ENCODE results near the gene LEF1.

LEF1 gene

DNA sequence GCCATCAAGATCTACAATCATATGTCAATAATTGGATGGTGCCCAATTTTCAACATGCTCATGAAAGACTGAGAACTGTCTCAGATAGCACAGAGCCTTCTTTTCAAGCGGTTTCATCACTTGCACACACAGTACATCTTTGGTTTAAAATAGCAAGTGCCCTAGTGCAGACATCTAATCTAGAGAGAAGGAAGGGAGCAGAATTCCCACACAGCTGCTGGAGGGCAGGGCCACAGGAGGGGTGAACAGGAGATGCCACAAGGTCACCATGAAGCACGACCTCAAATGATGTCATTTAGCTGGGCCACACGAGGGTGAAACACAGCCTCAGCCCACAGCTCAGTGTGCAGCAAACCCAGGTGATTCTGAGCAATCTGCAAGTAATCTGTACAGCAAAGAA, 24.3 kb downstream of the LEF1 start:
- no peak for DNase-seq

DNA sequence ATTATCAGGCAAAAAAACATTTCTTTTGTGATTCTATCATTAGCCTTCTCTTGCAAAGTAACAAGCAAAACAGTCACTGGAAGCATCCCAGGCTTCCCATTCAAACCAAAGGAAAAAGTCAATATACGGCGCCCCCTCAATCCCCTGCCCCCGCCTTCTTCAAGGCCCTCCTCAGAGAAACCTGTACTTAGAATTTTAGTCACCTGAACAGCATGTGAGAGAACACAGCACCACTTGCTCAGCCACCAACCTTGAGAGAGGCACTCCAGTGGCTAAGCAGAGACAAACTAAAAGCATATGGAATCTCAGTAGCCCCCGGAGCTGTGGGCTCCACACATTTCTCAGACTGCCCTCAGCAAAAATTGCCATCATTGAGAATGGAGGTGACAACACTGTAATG, 25.2 kb downstream of the LEF1 start:
- DNase-seq: no peak

DNA sequence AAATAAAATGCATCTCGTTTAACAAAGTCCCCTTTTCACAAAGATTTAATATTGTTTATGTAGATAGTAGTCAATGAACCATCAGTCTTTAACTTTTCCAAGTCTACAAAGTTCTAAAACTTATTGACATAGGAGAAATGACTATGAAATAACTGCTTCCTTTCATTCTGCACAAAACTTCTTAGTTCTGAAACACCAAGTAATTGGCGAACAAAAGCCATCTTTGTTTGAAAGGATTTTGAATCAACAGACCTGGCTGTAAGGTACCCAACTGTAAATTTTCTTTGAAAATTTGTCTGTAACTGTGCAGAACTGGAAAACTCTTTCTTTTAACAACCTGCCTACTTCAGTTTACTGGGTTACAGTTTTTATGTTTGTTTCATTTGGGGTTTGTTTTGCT, 25.9 kb downstream of the LEF1 start:
- no peak for DNase-seq

DNA sequence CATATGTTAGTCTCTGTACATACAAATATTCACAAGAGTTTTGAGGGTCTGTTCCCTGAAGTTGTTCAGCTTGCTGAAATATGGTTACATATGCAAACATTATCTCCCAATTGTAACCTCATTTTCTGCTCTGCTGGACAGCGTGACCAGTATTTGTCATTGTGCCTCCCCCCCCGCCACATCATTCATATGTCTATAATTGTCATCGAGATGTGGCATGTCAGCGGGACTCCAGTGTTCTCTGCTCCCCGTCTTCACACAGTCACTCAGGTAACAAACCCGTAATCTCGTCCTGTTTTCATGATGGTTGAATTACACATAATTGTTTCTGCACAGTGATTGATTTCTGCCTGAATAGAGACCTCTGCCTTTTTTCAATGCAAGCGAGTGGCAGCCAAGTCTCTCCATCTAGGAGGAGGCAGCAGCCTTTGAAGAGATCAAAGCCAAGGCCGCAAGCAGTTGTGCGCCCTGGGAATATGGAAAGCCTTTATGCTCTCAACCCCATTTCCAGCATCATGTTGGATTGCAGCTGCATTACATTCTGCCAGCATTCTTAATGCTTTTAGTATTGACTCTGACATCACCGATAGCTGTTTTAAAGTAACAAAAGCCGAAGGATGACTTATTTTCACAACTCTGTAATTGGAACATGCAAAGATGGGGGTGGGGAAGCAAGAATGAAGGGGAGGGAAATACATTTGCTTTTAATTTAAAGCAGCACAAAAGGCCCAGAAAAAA, 27.4 kb downstream of the LEF1 start:
- peak; percentile 79 for DNase-seq

DNA sequence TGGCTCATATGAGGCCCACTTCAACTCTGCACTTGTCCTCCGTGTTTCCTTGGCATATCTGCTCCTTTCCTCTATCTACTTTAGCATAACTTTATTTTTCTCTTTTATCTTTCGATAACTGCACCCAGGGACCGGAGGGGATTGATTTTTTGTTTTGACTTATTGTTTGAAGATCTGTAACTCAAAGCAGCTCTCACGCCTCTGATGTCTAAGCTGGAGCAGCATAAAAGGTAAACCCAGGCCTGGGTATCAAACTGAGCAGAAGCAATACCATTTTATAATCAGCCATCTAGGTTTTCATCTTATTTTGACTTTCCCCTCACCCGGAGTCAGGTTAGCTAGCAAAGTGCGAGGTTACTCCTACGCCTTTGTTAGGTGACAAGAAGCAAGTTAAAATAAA, 28.4 kb downstream of the LEF1 start:
- no peak for DNase-seq

DNA sequence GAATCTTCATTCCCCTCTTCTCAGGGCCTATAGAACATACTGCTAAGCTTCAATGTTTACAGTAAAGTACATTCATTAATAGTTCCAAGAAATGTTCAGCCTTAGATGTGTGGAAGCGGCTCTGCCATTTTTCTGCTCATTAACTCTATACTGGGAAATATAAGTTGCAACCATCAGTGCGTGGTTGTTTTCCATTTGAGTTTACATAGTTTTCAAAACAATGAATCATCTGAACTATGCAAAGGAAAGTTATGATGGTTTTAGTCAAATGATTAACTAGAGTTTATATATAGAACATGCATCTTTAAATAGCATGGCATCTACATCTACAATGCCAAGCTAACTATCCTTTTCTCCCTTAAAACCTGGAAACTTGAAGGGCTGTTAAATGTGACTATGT, 29.6 kb downstream of the LEF1 start:
- DNase-seq: no peak

DNA sequence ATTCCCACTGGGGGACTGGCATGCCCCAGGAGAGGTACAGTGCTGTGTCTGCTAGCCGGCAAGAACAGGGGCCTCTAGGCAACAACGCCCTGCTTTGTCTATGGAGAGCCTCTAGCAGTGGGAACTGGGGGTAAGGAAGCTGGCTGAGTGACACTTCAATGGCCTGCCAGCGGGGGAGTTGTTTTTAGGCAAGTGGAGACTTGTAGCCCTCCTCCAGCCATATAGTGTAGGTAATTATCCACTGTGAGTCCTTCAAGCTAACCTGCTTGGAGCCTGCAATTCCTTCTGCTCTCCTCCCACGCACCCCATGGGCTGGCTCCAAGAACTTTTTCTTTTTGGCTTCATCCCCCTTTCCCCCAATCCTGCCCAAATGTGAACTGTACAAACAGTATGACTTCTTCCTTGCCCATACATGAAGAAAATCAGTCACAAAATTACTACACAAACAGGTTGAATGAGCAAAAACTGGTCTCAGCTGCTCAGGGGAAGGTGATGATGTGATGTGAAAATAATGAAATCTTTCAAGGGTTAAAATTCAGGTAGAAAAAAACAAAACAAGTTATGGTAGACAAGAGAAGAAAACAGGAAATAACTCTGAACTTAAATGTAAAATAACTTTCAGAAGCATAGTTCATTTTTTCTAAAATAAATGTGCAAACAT, 33.1 kb downstream of the LEF1 start:
- no peak for DNase-seq

DNA sequence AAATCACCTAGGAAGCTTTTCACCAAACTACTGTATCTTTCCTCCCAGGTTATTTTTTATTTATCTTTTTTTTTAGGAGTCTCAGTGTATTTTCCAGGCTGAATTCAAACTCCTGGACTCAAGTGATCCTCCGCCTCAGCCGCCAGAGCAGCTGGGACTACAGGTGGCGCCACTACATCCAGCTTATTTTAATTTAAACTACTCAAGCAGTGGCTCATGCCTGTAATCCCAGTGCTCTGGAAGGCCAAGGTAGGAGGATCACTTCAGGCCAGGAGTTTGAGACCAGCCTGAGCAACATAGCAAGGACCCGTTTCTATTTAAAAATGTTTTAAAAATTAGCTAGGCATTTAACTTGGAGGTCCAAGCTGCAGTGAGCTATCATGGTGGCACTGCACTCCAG, 37.8 kb downstream of the LEF1 start:
- DNase-seq: no peak

DNA sequence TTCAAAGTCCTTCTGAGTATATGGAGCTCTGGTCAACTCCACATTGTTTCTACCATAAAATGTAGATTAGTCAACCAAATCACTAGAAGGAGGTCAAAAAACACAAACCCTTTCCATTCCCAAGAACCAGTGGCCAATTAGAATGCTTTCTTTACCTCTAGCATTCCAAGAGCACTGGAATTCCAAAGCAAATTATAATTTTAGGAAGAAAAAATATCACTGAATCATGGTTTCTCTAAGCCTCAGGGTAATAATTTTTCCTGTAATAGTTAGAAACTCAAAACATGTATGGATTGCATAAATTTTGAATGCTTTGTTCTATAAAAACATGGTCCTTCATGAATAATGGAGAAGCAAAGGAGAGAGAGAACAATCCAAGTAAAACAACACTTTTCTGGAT, 39.5 kb downstream of the LEF1 start:
- DNase-seq: no peak

DNA sequence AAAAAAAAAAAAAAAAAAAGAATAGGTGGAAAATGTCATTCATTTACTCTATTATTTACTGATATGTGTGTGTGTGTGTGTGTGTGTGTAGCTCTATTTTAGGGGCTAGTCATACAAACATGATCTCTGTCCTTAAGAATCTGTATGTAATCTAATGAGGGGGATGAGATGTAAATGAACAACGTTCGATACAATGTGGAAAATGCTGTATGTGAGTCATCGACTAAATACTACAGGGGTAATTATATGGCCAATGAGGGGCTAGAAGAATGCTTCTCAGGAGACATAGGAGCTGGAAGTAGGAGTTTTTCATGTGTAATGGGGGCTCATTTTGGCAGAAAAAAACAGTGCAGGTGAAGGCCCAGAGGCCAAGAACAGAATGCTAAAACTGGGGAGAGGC, 41.9 kb downstream of the LEF1 start:
- DNase-seq: peak; percentile 76

DNA sequence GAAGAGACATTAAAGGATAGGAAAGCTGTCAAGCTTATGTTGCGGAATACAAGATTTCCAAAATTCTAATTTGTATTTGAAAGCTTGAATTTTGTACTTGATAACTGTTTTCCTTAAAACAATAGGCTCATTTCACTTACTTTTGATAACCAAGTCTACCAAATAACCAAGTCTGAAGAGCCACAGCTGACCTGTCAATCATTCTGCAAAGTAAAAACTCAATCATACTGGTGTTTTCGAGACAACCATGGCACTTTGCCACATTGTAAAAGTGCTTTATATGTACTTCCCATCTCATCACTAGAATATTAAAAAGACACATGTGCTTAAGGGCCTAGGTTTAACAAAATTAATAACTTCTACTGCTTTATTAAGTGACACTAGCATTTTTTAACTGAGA, 47.9 kb downstream of the LEF1 start:
- no peak for DNase-seq

DNA sequence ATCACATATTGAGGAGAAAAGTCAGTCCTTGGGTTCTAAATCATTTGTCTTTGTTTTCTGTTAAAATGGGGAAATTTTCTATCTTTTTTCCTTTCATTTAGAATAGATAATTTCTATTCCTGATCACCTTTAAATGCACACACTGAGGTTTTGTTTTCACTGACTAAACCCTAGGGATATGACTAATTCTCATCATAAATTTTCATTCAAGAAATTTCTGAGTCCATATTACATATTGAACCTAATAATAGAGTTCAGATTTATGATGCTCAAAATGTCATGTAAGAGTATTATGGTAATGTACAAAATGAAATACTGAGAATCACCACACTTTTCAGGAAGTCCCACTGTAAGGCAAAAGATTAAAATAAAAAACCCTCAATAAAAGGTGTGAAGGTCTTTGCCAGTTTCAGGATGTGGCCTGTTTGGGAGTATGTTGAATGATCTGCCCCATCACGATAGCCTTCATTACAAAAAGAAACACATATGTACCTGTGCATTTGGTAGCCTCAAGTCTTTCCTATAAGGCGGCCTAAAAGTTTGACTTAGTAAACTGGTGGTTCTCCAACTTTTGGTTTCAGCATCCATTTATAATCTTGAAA, 49.4 kb downstream of the LEF1 start:
- no peak for DNase-seq

DNA sequence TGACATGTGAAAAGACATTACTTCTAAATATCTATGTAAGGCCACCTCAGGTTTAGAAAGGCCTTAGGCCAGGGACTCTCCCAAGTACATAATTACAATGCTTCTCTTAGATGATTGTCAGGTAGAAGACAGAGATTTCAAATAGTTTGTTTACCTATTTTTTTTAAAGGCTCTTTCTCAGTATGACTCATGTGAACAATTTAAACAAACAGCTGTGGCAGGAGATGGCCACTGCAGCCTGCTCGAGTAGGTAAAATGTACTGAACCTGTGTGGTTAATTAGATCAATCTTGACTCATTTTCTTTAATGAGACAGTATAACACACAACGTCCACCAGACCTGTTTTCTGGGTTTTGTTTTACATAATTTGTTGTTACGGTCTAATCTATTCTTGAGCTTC, 50.2 kb downstream of the LEF1 start:
- no peak for DNase-seq

DNA sequence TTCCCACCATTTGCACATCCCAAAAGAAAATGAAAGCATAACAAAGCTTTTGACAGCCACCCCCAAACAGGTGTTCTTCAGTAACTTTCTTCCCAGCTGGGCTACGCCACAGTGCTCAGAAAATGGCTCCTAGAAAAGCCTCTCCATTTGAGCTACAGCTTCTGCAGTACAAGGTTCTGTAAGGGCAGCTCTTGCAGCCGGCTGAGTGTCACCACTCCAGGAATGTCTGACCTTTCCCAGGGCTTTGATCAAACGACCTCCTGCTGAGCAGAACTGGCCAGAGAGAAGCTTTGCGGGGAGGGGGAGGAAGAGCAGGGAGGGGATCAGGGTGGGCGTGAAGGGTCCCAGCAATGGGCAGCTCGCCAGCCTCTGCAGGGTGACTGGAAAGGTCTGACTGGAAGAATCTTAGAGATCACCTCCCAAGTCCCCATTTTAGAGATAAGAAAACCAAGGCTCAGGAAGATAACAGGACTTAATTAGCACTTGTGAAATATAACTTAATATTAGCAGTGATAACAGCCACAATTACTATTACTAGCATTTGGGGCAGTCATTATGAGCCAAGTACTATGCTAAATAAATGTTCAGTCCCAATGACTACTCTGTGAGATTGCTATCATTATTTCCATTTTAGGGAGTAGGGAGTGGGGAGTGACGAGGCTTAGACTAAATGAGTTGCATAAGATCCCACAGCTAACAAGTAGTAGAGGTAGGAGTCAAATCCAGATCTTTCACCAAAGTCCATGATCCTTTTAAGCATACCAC, 51.1 kb downstream of the LEF1 start:
- DNase-seq: no peak

DNA sequence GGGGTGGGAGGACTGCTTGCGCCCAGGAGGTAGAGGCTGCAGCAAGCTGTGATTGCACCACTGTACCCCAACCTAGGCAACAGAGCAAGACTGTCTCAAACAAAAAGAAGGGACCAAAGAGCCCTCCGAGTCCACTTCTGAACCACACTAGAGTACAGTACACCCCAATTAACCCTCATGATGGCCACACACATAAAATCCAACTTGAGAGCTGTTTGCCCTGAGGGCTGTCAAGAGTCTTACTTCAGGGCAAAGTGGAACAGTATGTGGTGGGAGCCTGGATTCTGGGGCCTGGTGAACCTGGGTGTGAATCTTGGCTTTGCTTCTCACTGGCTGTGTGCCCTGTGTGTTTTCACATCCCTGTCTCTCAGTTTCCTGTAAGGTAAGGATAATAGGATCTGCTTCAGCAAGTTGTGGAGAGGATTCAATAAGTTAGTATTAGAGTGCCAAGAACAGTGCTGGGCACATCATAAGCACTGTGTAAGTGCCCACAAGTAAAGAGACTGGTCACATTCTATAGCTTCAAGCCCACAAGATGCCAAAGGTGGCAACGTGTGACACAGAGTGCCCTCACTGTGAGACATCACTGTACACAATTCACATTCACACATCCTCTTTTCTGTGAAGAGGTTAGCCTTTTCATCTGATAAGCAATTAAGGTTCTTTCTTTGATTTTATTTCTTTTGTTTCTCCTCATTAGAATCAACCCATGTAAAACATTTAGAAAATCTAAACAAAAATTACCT, 52.1 kb downstream of the LEF1 start:
- DNase-seq: no peak

DNA sequence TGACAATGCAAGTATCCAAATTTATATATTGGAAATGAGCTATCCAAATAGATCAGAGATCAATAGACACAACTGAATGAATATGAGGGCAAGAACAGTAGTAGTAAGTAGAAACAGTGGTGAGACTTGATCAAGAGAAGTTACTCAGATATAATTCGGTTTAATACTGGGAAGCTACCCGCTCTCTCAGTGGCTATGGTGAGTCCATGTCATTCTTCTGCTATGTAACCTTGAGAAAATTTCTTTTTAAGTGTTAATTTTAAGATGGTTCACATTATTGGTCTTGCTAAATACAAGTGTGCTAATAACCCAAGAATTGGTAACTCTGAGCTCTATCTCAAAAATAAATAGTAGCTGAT, 53.6 kb downstream of the LEF1 start:
- no peak for DNase-seq

DNA sequence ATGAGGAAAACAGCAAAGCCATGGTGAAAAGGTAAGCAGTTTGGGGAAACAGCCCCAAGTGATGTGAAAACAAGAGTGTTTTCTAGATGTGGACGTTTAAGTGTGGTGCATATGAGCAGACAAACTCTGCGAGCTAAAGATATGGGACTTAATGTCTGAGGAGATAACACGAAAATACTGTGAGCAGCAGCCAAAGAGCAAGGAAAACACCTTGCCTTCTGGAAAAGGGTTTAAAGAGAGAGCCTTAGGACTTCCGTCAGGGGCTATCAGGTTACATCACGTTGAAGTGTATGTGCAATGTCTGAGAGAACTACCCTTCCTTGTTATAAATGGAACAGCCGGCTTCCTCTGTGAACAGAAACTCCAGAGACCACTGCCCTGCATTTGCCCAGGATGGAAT, 54.2 kb downstream of the LEF1 start:
- DNase-seq: no peak

DNA sequence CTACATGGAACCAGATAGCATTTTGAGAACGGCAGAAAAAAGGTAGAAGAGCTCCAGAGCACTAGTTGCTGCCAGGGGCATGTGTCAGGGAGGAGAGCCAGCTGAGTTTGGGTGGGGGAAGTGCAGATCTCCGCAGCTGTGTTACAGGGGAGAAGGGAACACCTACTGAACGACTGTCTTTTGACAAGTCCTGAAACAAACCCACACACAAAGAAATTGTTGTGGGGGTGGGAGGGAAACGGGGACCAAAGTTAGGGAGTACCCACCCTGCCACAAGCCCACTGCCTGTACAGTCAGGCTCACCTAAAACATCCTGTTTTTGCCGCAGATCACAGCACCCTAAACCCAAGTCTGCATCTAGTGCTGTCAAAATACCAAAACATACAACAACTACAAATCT, 55.5 kb downstream of the LEF1 start:
- no peak for DNase-seq

DNA sequence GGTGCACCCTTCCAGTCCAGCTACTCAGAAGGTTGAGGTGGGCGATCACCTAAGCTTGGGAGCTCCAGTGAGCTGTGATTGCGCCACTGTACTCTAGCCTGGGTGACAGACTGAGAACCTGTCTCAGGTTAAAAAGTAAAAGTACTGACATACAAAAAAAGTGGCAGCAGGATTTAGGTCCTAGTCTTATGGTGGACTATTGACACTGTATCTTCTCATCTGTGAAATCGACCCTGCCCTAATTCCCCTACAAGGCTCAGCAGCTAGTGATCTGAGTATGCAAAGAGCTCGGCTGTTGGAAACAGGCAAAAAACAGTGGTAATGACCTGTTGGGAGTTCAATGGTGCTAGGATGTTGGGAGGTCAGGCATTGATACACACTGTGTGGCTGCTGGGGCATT, 57.0 kb downstream of the LEF1 start:
- DNase-seq: no peak

DNA sequence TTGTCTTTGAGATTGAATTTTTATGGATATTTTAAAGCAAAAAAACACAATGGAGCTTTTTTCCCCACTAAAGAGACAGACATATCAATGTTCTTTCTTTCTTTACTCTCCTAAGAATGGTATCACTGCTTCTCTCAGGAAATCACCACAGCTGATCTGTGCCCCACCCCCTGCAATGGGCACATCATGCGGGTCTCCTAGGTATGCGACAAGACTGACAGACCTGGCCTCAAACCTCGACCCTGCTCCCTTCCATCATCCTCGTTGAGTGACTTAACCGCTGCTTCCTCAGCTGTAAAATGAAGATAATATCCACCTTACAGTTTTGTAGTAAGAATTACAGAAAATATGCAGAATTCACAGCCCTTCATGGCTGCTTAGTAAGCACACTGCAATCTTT, 58.3 kb downstream of the LEF1 start:
- no peak for DNase-seq

DNA sequence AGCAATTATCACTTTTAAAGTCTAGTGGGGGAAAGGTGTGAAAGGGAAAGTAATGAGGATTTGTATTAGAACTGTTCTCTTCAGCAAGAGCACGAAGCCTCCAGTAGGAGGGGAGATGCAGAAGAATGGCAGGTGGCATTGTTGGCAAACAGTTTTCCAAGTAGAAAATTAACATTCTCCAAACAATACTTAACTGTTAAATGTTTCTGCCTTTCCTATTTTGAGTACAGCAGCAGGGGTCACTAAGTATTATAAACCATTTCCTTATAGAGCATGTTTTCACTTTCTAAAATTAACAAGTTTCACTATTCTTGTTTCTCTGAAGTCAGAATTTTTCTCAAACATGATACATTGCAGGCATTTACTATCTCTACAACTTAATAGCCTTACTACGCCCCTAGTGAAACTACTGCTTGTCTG, 58.7 kb downstream of the LEF1 start:
- DNase-seq: no peak

DNA sequence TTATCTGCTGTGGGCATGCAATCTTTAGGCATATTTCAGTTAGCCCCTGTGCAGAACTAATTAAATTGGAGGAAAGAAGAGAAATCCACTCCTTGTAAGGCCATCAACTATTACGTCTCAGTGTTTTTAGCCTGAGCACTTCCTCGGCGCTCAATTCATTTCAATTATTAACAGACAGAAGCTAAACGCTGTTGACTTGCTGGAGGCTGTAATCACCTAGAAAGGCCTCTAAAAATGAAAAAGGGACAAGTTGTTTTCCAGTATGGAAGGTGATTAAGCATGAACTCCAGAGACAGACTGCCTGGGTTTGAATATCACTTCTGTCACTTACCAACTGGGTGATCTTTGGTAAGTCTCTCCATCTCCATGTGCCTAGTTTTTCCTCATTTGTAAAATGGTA, 59.6 kb downstream of the LEF1 start:
- DNase-seq: no peak

DNA sequence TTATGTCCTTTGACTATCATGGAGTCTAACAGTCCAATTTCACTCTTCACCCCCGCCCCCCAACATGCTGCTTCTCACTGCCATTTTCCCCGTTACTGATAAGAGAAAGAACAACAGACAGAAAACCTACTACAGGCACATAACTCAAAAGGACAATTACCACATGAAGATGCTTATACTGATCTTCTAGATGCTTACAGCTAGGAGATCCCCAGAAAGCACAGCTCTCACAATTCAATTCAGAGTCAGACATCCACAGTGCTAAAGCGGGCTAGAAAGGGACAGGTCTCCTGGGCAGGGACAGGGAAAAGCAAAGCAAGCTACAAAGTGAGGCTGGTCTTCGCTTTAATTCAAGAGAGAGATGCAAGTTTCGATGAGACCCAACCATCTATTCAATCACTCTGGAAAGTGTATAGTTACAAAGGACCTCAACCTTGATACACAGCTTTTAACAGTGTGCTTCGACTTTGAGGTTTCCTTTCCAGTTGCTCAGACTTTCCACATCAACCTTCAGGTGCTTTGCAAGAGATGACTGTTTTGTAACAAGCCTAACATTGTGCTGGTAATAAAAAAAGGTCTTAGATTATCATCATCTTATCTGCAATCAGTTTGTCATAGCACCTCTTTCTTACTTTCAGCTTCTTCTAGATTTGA, 60.9 kb downstream of the LEF1 start:
- no peak for DNase-seq

All from fibroblast of skin of right quadriceps (primary cell).